Measurements from ENCODE around the gene WBP1L. TPM values are rescaled to one million over a fixed set of nuclear protein-coding genes. Genes with fewer than 3 reads are reported as not detected.
"Not testable (repeated sequence)": the region's sequence is repeated elsewhere in the genome, so short reads cannot be mapped to it uniquely, and the experiment has no call there.

The WBP1L gene
- total and polyA plus RNA-seq, 4 experiments from 2014 or later: 25.7 to 41.1 (median 36.8) TPM

- Mint-ChIP-seq H3K4me1 (peaks cover 0 to 1% (median 0%) of the 10 kb centered on the region in 4 donors), H3K36me3 (peaks cover 0 to 8% of the 10 kb centered on the region in 2 donors), H3K27ac (no peak within 1 kb of the TSS), H3K9me3 (peaks cover 0 to 25% (median 15%) of the 10 kb centered on the region in 8 donors), H3K27me3 (peaks cover 9 to 15% of the 10 kb centered on the region in 2 donors), H3K4me3 (no peak within 1 kb of the TSS)
- no peak for DNase-seq
- H3K4me1 ChIP-seq (ENCODE audit: insufficient read depth, low read length): no peaks in the 10 kb centered on the region
- no peak within 1 kb of the TSS for H3K4me3 ChIP-seq (ENCODE audit: low read length in 2 of 2)
- no peaks in the 10 kb centered on the region for H3K36me3 ChIP-seq (ENCODE audit: insufficient read depth, low read length)
- no peaks in the 10 kb centered on the region for H3K27me3 ChIP-seq (ENCODE audit: insufficient read depth, low read length)
- no peaks in the 10 kb centered on the region for H3K9me3 ChIP-seq (ENCODE audit: control insufficient read depth in 1 of 2, low read length in 2 of 2)
- intact Hi-C loops (cut with micrococcal nuclease): no loop called here
- ChIA-PET POLR2A (ENCODE audit: partially characterized antibody) (no interaction called here), CTCF (ENCODE audit: partially characterized antibody) (interaction anchor here (0.7 to 4.2 kb wide), 7 partner anchors 9 to 649 kb away, joined by 5 to 32 read pairs (median 9); partner anchors contain the start of gene RPEL1)
- no peak within 1 kb of the TSS for H3K27ac ChIP-seq (ENCODE audit: low read depth, low read length)
Observed at GRCh38 chr10:102837230-102837721, 93.5 kb downstream of the WBP1L start, which contains the start of gene CYP17A1. CYP17A1 (minus strand) TSS chr10:102837413; CDS start chr10:102837361, 52 bp downstream.

- POLR2A ChIA-PET (ENCODE audit: partially characterized antibody); H3K4me3 Mint-ChIP-seq; H3K36me3 Mint-ChIP-seq; H3K4me3 ChIP-seq (ENCODE audit: low read length in 2 of 2); H3K4me1 Mint-ChIP-seq; H3K9me3 ChIP-seq (ENCODE audit: control insufficient read depth in 1 of 2, low read length in 2 of 2); H3K4me1 ChIP-seq (ENCODE audit: insufficient read depth, low read length); H3K27ac ChIP-seq (ENCODE audit: low read depth, low read length); H3K27ac Mint-ChIP-seq; DNase-seq; H3K27me3 ChIP-seq (ENCODE audit: insufficient read depth, low read length); H3K36me3 ChIP-seq (ENCODE audit: insufficient read depth, low read length); intact Hi-C loops (cut with micrococcal nuclease): not testable (repeated sequence)
- CTCF ChIA-PET (ENCODE audit: partially characterized antibody): interaction anchor here (3.3 to 3.5 kb wide), 2 partner anchors 406 to 647 kb away, joined by 10 to 32 read pairs; partner anchors contain the start of gene RPEL1
- Mint-ChIP-seq H3K9me3 (peaks cover 0 to 27% (median 15%) of the 10 kb centered on the region in 8 donors), H3K27me3 (peaks cover 9 to 22% of the 10 kb centered on the region in 2 donors)
Observed at GRCh38 chr10:102838276-102838927, 94.7 kb downstream of the WBP1L start.

GRCh38 chr10:102841827-102842345, 98.1 kb downstream of the WBP1L start:
- Histone ChIP-seq H3K36me3 (ENCODE audit: insufficient read depth, low read length) (no peaks in the 10 kb centered on the region), H3K9me3 (ENCODE audit: control insufficient read depth in 1 of 2, low read length in 2 of 2) (no peaks in the 10 kb centered on the region), H3K4me1 (ENCODE audit: insufficient read depth, low read length) (no peaks in the 10 kb centered on the region), H3K27ac (ENCODE audit: low read depth, low read length) (no peak overlapping the region), H3K27me3 (ENCODE audit: insufficient read depth, low read length) (no peaks in the 10 kb centered on the region), H3K4me3 (ENCODE audit: low read length in 2 of 2) (no peak overlapping the region)
- ChIA-PET POLR2A (ENCODE audit: partially characterized antibody) (no interaction called here), CTCF (ENCODE audit: partially characterized antibody) (no interaction called here)
- intact Hi-C loops (cut with micrococcal nuclease): no loop called here
- Mint-ChIP-seq H3K4me3 (no peak overlapping the region), H3K27me3 (peaks cover 9 to 15% of the 10 kb centered on the region in 2 donors), H3K9me3 (peaks cover 0 to 27% (median 18%) of the 10 kb centered on the region in 8 donors), H3K27ac (no peak overlapping the region), H3K4me1 (no peaks in the 10 kb centered on the region), H3K36me3 (peaks cover 0 to 8% of the 10 kb centered on the region in 2 donors)
- DNase-seq: no peak

GRCh38 chr10:102843139-102843538, 99.4 kb downstream of the WBP1L start:
- H3K27me3 Mint-ChIP-seq; H3K27ac Mint-ChIP-seq; H3K27ac ChIP-seq (ENCODE audit: low read depth, low read length); DNase-seq; H3K4me3 Mint-ChIP-seq; H3K36me3 Mint-ChIP-seq; H3K4me1 ChIP-seq (ENCODE audit: insufficient read depth, low read length); H3K36me3 ChIP-seq (ENCODE audit: insufficient read depth, low read length); intact Hi-C loops (cut with micrococcal nuclease); H3K4me3 ChIP-seq (ENCODE audit: low read length in 2 of 2); CTCF ChIA-PET (ENCODE audit: partially characterized antibody); H3K9me3 ChIP-seq (ENCODE audit: control insufficient read depth in 1 of 2, low read length in 2 of 2); H3K4me1 Mint-ChIP-seq; POLR2A ChIA-PET (ENCODE audit: partially characterized antibody); H3K27me3 ChIP-seq (ENCODE audit: insufficient read depth, low read length): not testable (repeated sequence)
- H3K9me3 Mint-ChIP-seq: peaks cover 0 to 17% (median 10%) of the 10 kb centered on the region in 8 donors

GRCh38 chr10:102844190-102844776, 100.5 kb downstream of the WBP1L start:
- H3K27me3 ChIP-seq (ENCODE audit: insufficient read depth, low read length); H3K9me3 ChIP-seq (ENCODE audit: control insufficient read depth in 1 of 2, low read length in 2 of 2); POLR2A ChIA-PET (ENCODE audit: partially characterized antibody); H3K4me1 ChIP-seq (ENCODE audit: insufficient read depth, low read length); intact Hi-C loops (cut with micrococcal nuclease); CTCF ChIA-PET (ENCODE audit: partially characterized antibody); H3K27me3 Mint-ChIP-seq; H3K4me3 ChIP-seq (ENCODE audit: low read length in 2 of 2); H3K36me3 ChIP-seq (ENCODE audit: insufficient read depth, low read length); DNase-seq; H3K4me3 Mint-ChIP-seq; H3K27ac ChIP-seq (ENCODE audit: low read depth, low read length); H3K9me3 Mint-ChIP-seq; H3K36me3 Mint-ChIP-seq; H3K4me1 Mint-ChIP-seq; H3K27ac Mint-ChIP-seq: not testable (repeated sequence)

GRCh38 chr10:102845352-102845902, 101.7 kb downstream of the WBP1L start:
- Mint-ChIP-seq H3K9me3 (peaks cover 0 to 6% (median 2%) of the 10 kb centered on the region in 8 donors), H3K4me1 (no peaks in the 10 kb centered on the region), H3K27ac (no peak overlapping the region), H3K4me3 (no peak overlapping the region), H3K27me3 (peaks cover 6 to 10% of the 10 kb centered on the region in 2 donors), H3K36me3 (no peaks in the 10 kb centered on the region)
- Histone ChIP-seq H3K36me3 (ENCODE audit: insufficient read depth, low read length) (no peaks in the 10 kb centered on the region), H3K27ac (ENCODE audit: low read depth, low read length) (no peak overlapping the region), H3K9me3 (ENCODE audit: control insufficient read depth in 1 of 2, low read length in 2 of 2) (no peaks in the 10 kb centered on the region), H3K4me3 (ENCODE audit: low read length in 2 of 2) (no peak overlapping the region), H3K27me3 (ENCODE audit: insufficient read depth, low read length) (no peaks in the 10 kb centered on the region), H3K4me1 (ENCODE audit: insufficient read depth, low read length) (no peaks in the 10 kb centered on the region)
- intact Hi-C loops (cut with micrococcal nuclease): no loop called here
- ChIA-PET POLR2A (ENCODE audit: partially characterized antibody) (no interaction called here), CTCF (ENCODE audit: partially characterized antibody) (interaction anchor here (1.6 kb wide), 1 partner anchor 8 kb away, joined by 7 read pairs; the partner anchor contains the start of gene CYP17A1)
- no peak for DNase-seq

GRCh38 chr10:102850025-102850518, 106.3 kb downstream of the WBP1L start:
- peaks cover 2% of the 10 kb centered on the region for H3K4me1 ChIP-seq (ENCODE audit: insufficient read depth, low read length)
- no peaks in the 10 kb centered on the region for H3K36me3 ChIP-seq (ENCODE audit: insufficient read depth, low read length)
- H3K9me3 Mint-ChIP-seq: peaks cover 0 to 2% (median 0%) of the 10 kb centered on the region in 8 donors
- H3K27me3 Mint-ChIP-seq: no peaks in the 10 kb centered on the region
- DNase-seq: no peak
- H3K4me1 Mint-ChIP-seq: peaks cover 5 to 10% (median 7%) of the 10 kb centered on the region in 4 donors
- no peaks in the 10 kb centered on the region for H3K27me3 ChIP-seq (ENCODE audit: insufficient read depth, low read length)
- intact Hi-C loops (cut with micrococcal nuclease): no loop called here
- POLR2A ChIA-PET (ENCODE audit: partially characterized antibody): no interaction called here
- no peak overlapping the region for H3K4me3 ChIP-seq (ENCODE audit: low read length in 2 of 2)
- CTCF ChIA-PET (ENCODE audit: partially characterized antibody): interaction anchor here (0.7 to 0.9 kb wide), 2 partner anchors 248 to 567 kb away, joined by 3 read pairs; no protein-coding TSS in a partner anchor
- H3K36me3 Mint-ChIP-seq: no peaks in the 10 kb centered on the region
- no peak overlapping the region for H3K27ac ChIP-seq (ENCODE audit: low read depth, low read length)
- no peaks in the 10 kb centered on the region for H3K9me3 ChIP-seq (ENCODE audit: control insufficient read depth in 1 of 2, low read length in 2 of 2)
- H3K4me3 Mint-ChIP-seq: no peak overlapping the region
- no peak overlapping the region for H3K27ac Mint-ChIP-seq

All from CD4-positive, alpha-beta memory T cell (primary cell).